ENCODE data around the gene INTS11. TPM values are rescaled to one million over a fixed set of nuclear protein-coding genes. Genes with fewer than 3 reads are reported as not detected.

The INTS11 gene
- total and polyA plus RNA-seq, 2 of the 13 experiments (the other 11 are each of a cell fraction or from before 2014, with no cell fraction given) = 52.8 to 94.8 TPM

DNA sequence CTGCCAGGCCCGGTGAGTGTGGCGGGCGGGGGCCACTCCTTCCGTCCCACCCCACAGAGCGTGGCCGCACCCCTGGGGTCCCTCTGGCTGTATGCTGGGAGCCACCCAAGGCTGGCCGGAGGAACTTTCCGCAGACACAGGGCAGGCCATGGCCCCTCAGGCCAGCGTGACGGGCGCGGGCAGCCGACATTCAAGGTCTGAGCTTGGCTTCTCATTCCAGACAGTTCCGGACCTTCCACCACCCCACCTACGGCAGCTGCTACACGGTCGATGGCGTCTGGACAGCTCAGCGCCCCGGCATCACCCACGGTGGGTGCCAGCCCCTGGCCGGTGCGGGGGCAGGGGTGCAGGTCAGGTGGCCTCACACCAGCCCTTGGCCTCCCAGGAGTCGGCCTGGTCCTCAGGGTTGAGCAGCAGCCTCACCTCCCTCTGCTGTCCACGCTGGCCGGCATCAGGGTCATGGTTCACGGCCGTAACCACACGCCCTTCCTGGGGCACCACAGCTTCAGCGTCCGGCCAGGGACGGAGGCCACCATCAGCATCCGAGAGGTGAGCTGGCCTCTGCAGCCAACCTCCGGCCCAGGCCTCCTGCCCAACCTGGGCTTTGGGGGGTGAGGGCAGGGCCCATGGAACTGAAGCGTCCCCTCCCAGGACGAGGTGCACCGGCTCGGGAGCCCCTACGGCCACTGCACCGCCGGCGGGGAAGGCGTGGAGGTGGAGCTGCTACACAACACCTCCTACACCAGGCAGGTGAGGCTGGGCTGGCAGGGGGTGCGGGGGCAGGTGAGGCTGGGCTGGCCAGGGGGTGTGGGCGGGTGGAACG, 37.0 kb downstream of the INTS11 start (continued):
- 0 out of 2 replicates have a peak, but pooled peaks have one; percentile 20 for TF ChIP-seq BCL6 (CRISPR knock-in tag; IDR thresholded peaks at IDR 0.05)
- TF ChIP-seq, protein P1, sequence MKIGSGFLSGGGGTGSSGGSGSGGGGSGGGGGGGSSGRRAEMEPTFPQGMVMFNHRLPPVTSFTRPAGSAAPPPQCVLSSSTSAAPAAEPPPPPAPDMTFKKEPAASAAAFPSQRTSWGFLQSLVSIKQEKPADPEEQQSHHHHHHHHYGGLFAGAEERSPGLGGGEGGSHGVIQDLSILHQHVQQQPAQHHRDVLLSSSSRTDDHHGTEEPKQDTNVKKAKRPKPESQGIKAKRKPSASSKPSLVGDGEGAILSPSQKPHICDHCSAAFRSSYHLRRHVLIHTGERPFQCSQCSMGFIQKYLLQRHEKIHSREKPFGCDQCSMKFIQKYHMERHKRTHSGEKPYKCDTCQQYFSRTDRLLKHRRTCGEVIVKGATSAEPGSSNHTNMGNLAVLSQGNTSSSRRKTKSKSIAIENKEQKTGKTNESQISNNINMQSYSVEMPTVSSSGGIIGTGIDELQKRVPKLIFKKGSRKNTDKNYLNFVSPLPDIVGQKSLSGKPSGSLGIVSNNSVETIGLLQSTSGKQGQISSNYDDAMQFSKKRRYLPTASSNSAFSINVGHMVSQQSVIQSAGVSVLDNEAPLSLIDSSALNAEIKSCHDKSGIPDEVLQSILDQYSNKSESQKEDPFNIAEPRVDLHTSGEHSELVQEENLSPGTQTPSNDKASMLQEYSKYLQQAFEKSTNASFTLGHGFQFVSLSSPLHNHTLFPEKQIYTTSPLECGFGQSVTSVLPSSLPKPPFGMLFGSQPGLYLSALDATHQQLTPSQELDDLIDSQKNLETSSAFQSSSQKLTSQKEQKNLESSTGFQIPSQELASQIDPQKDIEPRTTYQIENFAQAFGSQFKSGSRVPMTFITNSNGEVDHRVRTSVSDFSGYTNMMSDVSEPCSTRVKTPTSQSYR (CRISPR knock-in tag; IDR thresholded peaks at IDR 0.05; ENCODE audit: borderline replicate concordance) = no peak
- TF ChIP-seq NKX3-1 (CRISPR knock-in tag; IDR thresholded peaks at IDR 0.05) = no peak
- TF ChIP-seq HDAC2 (CRISPR knock-in tag; IDR thresholded peaks at IDR 0.05) = peak; percentile 61; the same call in 1 of the 2 replicates
- 0 out of 2 replicates have a peak, but pooled peaks have one; percentile 27 for TF ChIP-seq ZNF563 (CRISPR knock-in tag; IDR thresholded peaks at IDR 0.05)
- no peak for TF ChIP-seq BHLHE40 (IDR thresholded peaks at IDR 0.05; ENCODE audit: low read length)
- no peak for TF ChIP-seq SMAD9 (CRISPR knock-in tag; IDR thresholded peaks at IDR 0.05)
- TF ChIP-seq ZNF773 (CRISPR knock-in tag; IDR thresholded peaks at IDR 0.05; ENCODE audit: borderline replicate concordance) = no peak
- TF ChIP-seq HNRNPL (IDR thresholded peaks at IDR 0.05; ENCODE audit: low read depth, low read length) = 0 out of 2 replicates have a peak, but pooled peaks have one; percentile 39
- TF ChIP-seq TARDBP (CRISPR knock-in tag; IDR thresholded peaks at IDR 0.05) = no peak; the same call in 1 of the 2 replicates
- no peak for TF ChIP-seq ZNF678 (CRISPR knock-in tag; IDR thresholded peaks at IDR 0.05)
- no peak for TF ChIP-seq SP5 (CRISPR knock-in tag; IDR thresholded peaks at IDR 0.05; ENCODE audit: borderline replicate concordance, low read depth)
- TF ChIP-seq FOXJ3 (CRISPR knock-in tag; IDR thresholded peaks at IDR 0.05; ENCODE audit: borderline replicate concordance) = 0 out of 2 replicates have a peak, but pooled peaks have one; percentile 23
- peak; percentile 40; the same call in 1 of the 2 replicates for TF ChIP-seq THAP11 (CRISPR knock-in tag; IDR thresholded peaks at IDR 0.05)
- no peak for TF ChIP-seq ZKSCAN1 (IDR thresholded peaks at IDR 0.05; ENCODE audit: low read length)
- no peak for TF ChIP-seq ZNF121 (CRISPR knock-in tag; IDR thresholded peaks at IDR 0.05)
- TF ChIP-seq CBX5 (CRISPR knock-in tag; IDR thresholded peaks at IDR 0.05; ENCODE audit: borderline replicate concordance) = no peak
- no peak for TF ChIP-seq CHD2 (IDR thresholded peaks at IDR 0.05; ENCODE audit: low read depth, low read length)
- peak; percentile 42; the same call in 1 of the 2 replicates for TF ChIP-seq RFXAP (CRISPR knock-in tag; IDR thresholded peaks at IDR 0.05; ENCODE audit: borderline replicate concordance)
- TF ChIP-seq MLLT10 (CRISPR knock-in tag; IDR thresholded peaks at IDR 0.05) = no peak
- TF ChIP-seq, protein P2, sequence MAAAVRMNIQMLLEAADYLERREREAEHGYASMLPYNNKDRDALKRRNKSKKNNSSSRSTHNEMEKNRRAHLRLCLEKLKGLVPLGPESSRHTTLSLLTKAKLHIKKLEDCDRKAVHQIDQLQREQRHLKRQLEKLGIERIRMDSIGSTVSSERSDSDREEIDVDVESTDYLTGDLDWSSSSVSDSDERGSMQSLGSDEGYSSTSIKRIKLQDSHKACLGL (CRISPR knock-in tag; IDR thresholded peaks at IDR 0.05) = peak; percentile 69
- TF ChIP-seq, protein P3, sequence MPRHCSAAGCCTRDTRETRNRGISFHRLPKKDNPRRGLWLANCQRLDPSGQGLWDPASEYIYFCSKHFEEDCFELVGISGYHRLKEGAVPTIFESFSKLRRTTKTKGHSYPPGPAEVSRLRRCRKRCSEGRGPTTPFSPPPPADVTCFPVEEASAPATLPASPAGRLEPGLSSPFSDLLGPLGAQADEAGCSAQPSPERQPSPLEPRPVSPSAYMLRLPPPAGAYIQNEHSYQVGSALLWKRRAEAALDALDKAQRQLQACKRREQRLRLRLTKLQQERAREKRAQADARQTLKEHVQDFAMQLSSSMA (CRISPR knock-in tag; IDR thresholded peaks at IDR 0.05) = 0 out of 2 replicates have a peak, but pooled peaks have one; percentile 50
- TF ChIP-seq ZNF768 (CRISPR knock-in tag; IDR thresholded peaks at IDR 0.05) = peak; percentile 81
- no peak for TF ChIP-seq GLI4 (CRISPR knock-in tag; IDR thresholded peaks at IDR 0.05; ENCODE audit: borderline replicate concordance)
- no peak for TF ChIP-seq GTF3A (CRISPR knock-in tag; conservative IDR thresholded peaks at IDR 0.05)
- no peak for TF ChIP-seq MED8 (CRISPR knock-in tag; IDR thresholded peaks at IDR 0.05; ENCODE audit: insufficient replicate concordance)
- no peak for TF ChIP-seq ZNF382 (CRISPR knock-in tag; IDR thresholded peaks at IDR 0.05; ENCODE audit: borderline replicate concordance)
- no peak for TF ChIP-seq ZBTB7A (CRISPR knock-in tag; IDR thresholded peaks at IDR 0.05)
- no peak for TF ChIP-seq RFX5 (IDR thresholded peaks at IDR 0.05; ENCODE audit: low read depth, low read length)
